Spleen (tissue), 7 donors: Measurements from ENCODE around the gene RNF103.

Experiments
- POLR2A ChIP-seq, 3 donors: fragments of 450-650 bp; IDR thresholded peaks; one replicate each; pipeline ENCODE4 v1.5.1; 2017; ENCODE audit warnings: antibody characterized with exemption in 3 of 3, mild to moderate bottlenecking in 1 of 3
- TF ChIP-seq, protein P1 (sequence below), 11 experiments: fragments of 200-600 bp in 7 of 11; fragments of 450-650 bp in 4 of 11; sonication (generic) in 4 of 11; IDR thresholded peaks in 8 of 11; conservative IDR thresholded peaks in 3 of 11; 1 replicate in 7 of 11; 2 replicates in 4 of 11; pipeline versions ENCODE4 v1.4.0 to v1.8.0; 2016 to 2021; ENCODE audit warnings: antibody characterized with exemption in 11 of 11, inconsistent platforms in 4 of 11, mild to moderate bottlenecking in 1 of 11
- donor health status: DM: no; HTN: no; CAD: no; lungs with moderate emphysema.
- donor health status: DM: no; HTN: no; CAD: no.
- donor health status: DM: no; HTN: no; CAD: no.

GRCh38 chr2:86624267-86624547 is 542 bp upstream of the RNF103 start:
- no peak for TF ChIP-seq POLR2A (IDR thresholded peaks at IDR 0.05)
- TF ChIP-seq, protein P1, sequence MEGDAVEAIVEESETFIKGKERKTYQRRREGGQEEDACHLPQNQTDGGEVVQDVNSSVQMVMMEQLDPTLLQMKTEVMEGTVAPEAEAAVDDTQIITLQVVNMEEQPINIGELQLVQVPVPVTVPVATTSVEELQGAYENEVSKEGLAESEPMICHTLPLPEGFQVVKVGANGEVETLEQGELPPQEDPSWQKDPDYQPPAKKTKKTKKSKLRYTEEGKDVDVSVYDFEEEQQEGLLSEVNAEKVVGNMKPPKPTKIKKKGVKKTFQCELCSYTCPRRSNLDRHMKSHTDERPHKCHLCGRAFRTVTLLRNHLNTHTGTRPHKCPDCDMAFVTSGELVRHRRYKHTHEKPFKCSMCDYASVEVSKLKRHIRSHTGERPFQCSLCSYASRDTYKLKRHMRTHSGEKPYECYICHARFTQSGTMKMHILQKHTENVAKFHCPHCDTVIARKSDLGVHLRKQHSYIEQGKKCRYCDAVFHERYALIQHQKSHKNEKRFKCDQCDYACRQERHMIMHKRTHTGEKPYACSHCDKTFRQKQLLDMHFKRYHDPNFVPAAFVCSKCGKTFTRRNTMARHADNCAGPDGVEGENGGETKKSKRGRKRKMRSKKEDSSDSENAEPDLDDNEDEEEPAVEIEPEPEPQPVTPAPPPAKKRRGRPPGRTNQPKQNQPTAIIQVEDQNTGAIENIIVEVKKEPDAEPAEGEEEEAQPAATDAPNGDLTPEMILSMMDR (IDR thresholded peaks at IDR 0.05 in 8 of 11, conservative IDR thresholded peaks at IDR 0.05 in 3 of 11) = no peak
